NCI-H82 treated with DMSO at 0.1 percent for 48 hours (cell line): Measurements from ENCODE around the gene EFCAB7.

ENCODE experiments used
- DNase-seq: peaks from one replicate; lab custom pipeline; 2025; ENCODE audit not compliant: unreplicated experiment; lab: John Stamatoyannopoulos, UW

EFCAB7 gene

DNA sequence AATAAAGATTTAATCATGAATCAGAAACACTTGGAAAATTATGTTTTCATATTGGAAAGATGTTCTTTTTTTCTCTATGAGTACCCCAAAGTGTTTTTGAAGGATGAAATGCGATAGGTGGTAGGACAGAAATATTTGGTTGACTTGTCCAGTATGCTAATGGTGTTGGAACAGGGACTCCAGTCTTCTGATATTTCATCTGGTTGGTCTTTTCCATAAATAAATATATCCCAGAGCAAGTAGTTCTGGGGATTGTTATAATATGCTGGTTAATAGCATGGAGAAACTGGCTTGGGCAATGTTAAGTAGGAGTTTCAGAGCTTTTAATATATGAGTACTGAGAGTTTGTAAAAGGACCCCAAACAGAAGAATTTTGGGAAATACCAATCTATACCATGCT lies 78.6 kb downstream of the EFCAB7 start:
- no peak for DNase-seq

GRCh38 chr1:63602629-63603028 lies 79.3 kb downstream of the EFCAB7 start:
- no peak for DNase-seq

GRCh38 chr1:63603810-63604209 lies 80.5 kb downstream of the EFCAB7 start:
- DNase-seq, result no peak

- DNase-seq, result no peak
Measured at GRCh38 chr1:63607322-63607721, 84.0 kb downstream of the EFCAB7 start.

- no peak for DNase-seq
Measured at GRCh38 chr1:63611231-63611630, 87.9 kb downstream of the EFCAB7 start.

- no peak for DNase-seq
Measured at GRCh38 chr1:63612564-63612963, 89.2 kb downstream of the EFCAB7 start.

DNA sequence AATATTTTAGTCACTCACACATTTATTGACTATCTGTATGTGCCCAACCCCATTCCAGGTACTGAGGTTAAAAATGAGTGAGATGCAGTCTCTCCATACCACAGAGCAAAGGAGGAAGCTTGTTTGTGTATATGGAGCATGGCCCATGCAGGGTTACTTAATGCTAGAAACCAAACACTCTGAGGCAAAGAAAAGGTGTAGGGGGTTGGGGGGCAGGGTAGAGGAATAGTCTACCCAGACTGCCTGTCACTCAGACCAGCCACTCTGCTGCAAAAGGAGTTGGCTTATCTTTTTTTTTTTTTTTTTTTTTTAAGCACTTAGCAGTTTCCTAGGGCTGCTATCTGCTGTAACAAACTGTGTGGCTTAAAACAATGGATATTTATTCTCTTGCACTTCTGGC lies 89.6 kb downstream of the EFCAB7 start:
- no peak for DNase-seq

- DNase-seq, result peak; percentile 58
Measured at GRCh38 chr1:63615768-63616420, 92.6 kb downstream of the EFCAB7 start.

DNA sequence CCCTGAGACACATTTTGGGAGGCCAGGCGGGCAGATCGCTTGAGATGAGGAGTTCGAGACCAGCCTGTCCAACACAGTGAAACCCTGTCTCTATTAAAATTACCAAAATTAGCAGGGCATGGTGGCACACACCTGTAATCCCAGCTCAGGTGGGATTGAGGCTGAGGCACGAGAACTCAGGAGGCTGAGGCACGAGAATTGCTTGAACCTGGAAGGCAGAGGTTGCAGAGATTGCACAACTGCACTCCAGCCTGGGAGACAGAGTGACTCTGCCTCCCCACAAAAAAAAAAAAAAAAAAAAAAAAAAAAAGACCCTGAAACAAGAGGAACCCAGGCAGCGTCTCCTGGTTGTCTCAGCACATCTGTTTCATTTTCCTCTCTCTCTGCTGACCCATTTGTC lies 94.1 kb downstream of the EFCAB7 start:
- no peak for DNase-seq

DNA sequence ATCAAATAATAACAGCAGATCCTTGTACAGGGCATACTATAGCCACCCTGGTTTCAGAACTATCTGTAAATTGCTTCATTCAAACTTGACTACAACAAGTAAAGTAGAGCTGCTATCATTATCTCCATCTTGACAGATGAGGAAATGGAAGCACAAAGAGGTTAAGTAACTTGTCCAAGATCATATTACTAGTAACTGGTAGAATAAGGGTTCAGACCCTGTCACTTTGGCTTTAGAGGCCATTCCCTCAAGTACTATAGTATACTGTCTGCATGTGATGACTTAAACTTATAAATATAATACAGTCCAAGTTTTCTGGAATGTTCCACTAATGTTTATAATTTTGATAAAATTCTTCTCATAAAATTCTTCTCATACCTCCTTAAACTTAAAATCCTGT lies 94.7 kb downstream of the EFCAB7 start:
- DNase-seq, result no peak

GRCh38 chr1:63619558-63619957 lies 96.2 kb downstream of the EFCAB7 start:
- no peak for DNase-seq

GRCh38 chr1:63620671-63621070 lies 97.3 kb downstream of the EFCAB7 start:
- peak; percentile 42 for DNase-seq

DNA sequence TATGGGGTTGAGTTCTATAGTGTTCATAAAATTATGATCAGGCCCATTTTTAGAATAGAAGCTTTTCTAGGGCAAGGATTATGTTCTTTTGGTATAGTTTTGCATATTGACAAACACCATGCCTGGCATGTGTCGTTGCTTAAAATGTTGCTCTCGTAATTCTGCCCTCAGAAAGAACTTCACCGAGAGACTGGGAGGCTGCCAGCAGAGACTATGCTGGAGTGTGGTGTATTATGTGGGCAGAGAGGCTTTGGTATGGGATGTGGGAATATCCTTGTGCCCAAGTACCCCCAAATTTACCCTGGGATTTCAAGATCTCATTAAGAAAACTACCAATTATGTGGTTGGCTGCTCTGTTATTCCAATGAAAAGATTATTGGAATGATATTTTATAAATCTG lies 97.8 kb downstream of the EFCAB7 start:
- DNase-seq, result no peak

- no peak for DNase-seq
Measured at GRCh38 chr1:63621698-63622097, 98.4 kb downstream of the EFCAB7 start.
